ENCODE data around the gene CTAGE9. TPM values are rescaled to one million over a fixed set of nuclear protein-coding genes. Genes with fewer than 3 reads are reported as not detected.

Gene CTAGE9
- total and polyA plus RNA-seq, 2 of the 8 experiments (the other 6 are each of a cell fraction or from before 2014, with no cell fraction given): not detected

DNA sequence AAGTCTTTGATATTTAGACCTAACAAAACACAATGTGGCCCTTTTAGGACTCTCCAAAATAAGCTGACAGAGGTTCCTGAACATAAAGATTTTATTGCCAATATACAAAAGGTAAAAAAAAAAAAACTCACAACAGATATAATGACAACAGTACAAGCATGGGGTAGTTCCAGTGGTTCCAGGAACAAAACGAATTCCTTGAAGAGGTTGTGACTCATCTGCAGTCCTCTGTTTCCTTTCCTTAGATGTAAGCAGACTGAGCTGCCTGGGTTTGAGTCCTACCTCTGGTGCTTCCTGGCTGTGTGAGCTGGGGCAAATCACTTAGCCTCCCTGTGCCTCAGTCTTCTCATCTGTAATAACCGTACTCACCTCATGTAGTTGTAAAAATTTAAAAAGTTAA, 13.3 kb upstream of the CTAGE9 start:
- TF ChIP-seq CHD1 (IDR thresholded peaks at IDR 0.05; ENCODE audit: low read depth, low read length) (no peak), KDM4A (IDR thresholded peaks at IDR 0.05; ENCODE audit: low read depth, low read length, severe bottlenecking) (no peak), RBBP5 (IDR thresholded peaks at IDR 0.05; ENCODE audit: borderline replicate concordance, low read depth, low read length) (no peak), RXRA (IDR thresholded peaks at IDR 0.05; ENCODE audit: insufficient read depth, low read depth, low read length) (no peak), YY1 (IDR thresholded peaks at IDR 0.05; ENCODE audit: low read depth, low read length) (no peak), CTBP2 (IDR thresholded peaks at IDR 0.05; ENCODE audit: borderline replicate concordance, insufficient read depth, insufficient read length, low read length) (no peak), SP4 (IDR thresholded peaks at IDR 0.05; ENCODE audit: low read length) (no peak)
- TF ChIP-seq, protein P1, sequence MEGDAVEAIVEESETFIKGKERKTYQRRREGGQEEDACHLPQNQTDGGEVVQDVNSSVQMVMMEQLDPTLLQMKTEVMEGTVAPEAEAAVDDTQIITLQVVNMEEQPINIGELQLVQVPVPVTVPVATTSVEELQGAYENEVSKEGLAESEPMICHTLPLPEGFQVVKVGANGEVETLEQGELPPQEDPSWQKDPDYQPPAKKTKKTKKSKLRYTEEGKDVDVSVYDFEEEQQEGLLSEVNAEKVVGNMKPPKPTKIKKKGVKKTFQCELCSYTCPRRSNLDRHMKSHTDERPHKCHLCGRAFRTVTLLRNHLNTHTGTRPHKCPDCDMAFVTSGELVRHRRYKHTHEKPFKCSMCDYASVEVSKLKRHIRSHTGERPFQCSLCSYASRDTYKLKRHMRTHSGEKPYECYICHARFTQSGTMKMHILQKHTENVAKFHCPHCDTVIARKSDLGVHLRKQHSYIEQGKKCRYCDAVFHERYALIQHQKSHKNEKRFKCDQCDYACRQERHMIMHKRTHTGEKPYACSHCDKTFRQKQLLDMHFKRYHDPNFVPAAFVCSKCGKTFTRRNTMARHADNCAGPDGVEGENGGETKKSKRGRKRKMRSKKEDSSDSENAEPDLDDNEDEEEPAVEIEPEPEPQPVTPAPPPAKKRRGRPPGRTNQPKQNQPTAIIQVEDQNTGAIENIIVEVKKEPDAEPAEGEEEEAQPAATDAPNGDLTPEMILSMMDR (IDR thresholded peaks at IDR 0.05; ENCODE audit: control extremely low read depth in 1 of 3, insufficient read depth in 1 of 3, low read depth in 1 of 3, low read length in 3 of 3): no peak
- DNase-seq (ENCODE audit: low read depth in 1 of 2, low spot score in 2 of 2) (no peak), FAIRE-seq (no peak)
- Histone ChIP-seq H3K4me3 (ENCODE audit: extremely low read depth in 1 of 4, insufficient read depth in 2 of 4, low read depth in 3 of 4, low read length in 4 of 4) (no peak overlapping the region), H4K91ac (replicated peaks; ENCODE audit: insufficient read length, low read length) (no peak overlapping the region), H3K79me2 (ENCODE audit: control insufficient read depth in 1 of 2, insufficient read depth in 2 of 2, low read length in 2 of 2) (no peaks in the 10 kb centered on the region), H4K5ac (ENCODE audit: insufficient read length, low read depth, low read length) (no peak overlapping the region), H2AK5ac (ENCODE audit: low read depth, low read length) (no peak overlapping the region), H3K9ac (replicated peaks in 1 of 4; ENCODE audit: extremely low read depth in 1 of 4, low read depth in 3 of 4, low read length in 3 of 4) (no peak overlapping the region), H3K27me3 (replicated peaks in 1 of 4; ENCODE audit: control insufficient read depth in 3 of 4, extremely low read depth in 1 of 4, insufficient read depth in 3 of 4, low read length in 3 of 4) (no peaks in the 10 kb centered on the region), H3K23me2 (ENCODE audit: low read depth, low read length) (no peaks in the 10 kb centered on the region), H2BK120ac (replicated peaks; ENCODE audit: low read depth, low read length) (no peak overlapping the region), H3K4ac (replicated peaks; ENCODE audit: insufficient read length, low read depth, low read length) (no peak overlapping the region), H3K56ac (replicated peaks; ENCODE audit: insufficient read length, low read depth, low read length) (no peak overlapping the region), H3K4me1 (replicated peaks in 1 of 4; ENCODE audit: control insufficient read depth in 3 of 4, insufficient read depth in 4 of 4, low read length in 3 of 4) (no peaks in the 10 kb centered on the region), H2AFZ (ENCODE audit: low read length) (no peak overlapping the region), H3K27ac (ENCODE audit: low read depth, low read length) (no peak overlapping the region), H4K20me1 (replicated peaks in 1 of 2; ENCODE audit: control insufficient read depth in 1 of 2, insufficient read depth in 2 of 2, low read length in 2 of 2) (no peaks in the 10 kb centered on the region), H2BK20ac (ENCODE audit: low read length) (no peak overlapping the region), H3K9me3 (ENCODE audit: insufficient read depth in 2 of 2, low read depth in 1 of 2, low read length in 1 of 2) (peaks cover 0 to 10% of the 10 kb centered on the region in 2 experiments; a peak in 1 of 4 replicates), H3K23ac (ENCODE audit: insufficient read length) (no peak overlapping the region), H4K8ac (ENCODE audit: extremely low read depth, insufficient read depth, low read length) (no peak overlapping the region), H3K14ac (ENCODE audit: insufficient read length) (no peak overlapping the region), H3K4me2 (ENCODE audit: insufficient read depth in 1 of 2, low read depth in 2 of 2, low read length in 2 of 2) (no peak overlapping the region), H3K36me3 (ENCODE audit: control insufficient read depth in 2 of 4, insufficient read depth in 4 of 4, low read length in 3 of 4) (no peaks in the 10 kb centered on the region), H3K18ac (ENCODE audit: extremely low read depth, low read length) (no peak overlapping the region), H2BK5ac (ENCODE audit: low read depth, low read length) (no peak overlapping the region), H2BK12ac (ENCODE audit: low read depth, low read length) (no peak overlapping the region), H2BK15ac (ENCODE audit: low read length) (no peak overlapping the region), H3K79me1 (ENCODE audit: low read depth, low read length) (no peaks in the 10 kb centered on the region)
- 68% methylated on average over 2 of the region's 2 CpGs; no CpG with 5 or more reads in 1 of the 2 experiments for WGBS, 2 experiments (ENCODE audit: extremely low coverage in 1 of 2, insufficient coverage in 1 of 2, insufficient read length in 1 of 2, insufficient replicate concordance in 2 of 2, low coverage in 1 of 2, low lambda C conversion rate in 2 of 2, missing lambda C conversion rate in 1 of 2)
- ChIA-PET POLR2A (ENCODE audit: partially characterized antibody) (no interaction called here), CTCF (ENCODE audit: partially characterized antibody) (interaction anchor here (1.5 kb wide), 1 partner anchor 186 kb away, joined by 4 read pairs; no protein-coding TSS in a partner anchor)
